ENCODE data around the gene SSTR5.

GRCh38 chr16:1052721-1053120, 19.8 kb upstream of the SSTR5 start:
- no peak for TF ChIP-seq CTCF (IDR thresholded peaks at IDR 0.05)
- TF ChIP-seq POLR2A (IDR thresholded peaks at IDR 0.05) = no peak

Measured in uterus (tissue), 2 donors.